Cortex of kidney (tissue), 1 donor: ENCODE results near the gene XRCC3.

ENCODE experiments used
- DNase-seq: peaks from one replicate; lab custom pipeline; 2025; lab: John Stamatoyannopoulos, UW

XRCC3 gene

GRCh38 chr14:103706551-103707328 is 8.5 kb downstream of the XRCC3 start:
- no peak for DNase-seq

- DNase-seq: no peak
Measured at GRCh38 chr14:103705504-103706284, 9.6 kb downstream of the XRCC3 start.

- DNase-seq: no peak
Measured at GRCh38 chr14:103705118-103705503, 10.1 kb downstream of the XRCC3 start.

GRCh38 chr14:103704708-103705107 is 10.5 kb downstream of the XRCC3 start:
- DNase-seq: no peak

GRCh38 chr14:103703433-103704385 is 11.5 kb downstream of the XRCC3 start:
- no peak for DNase-seq

GRCh38 chr14:103702497-103703432 is 12.5 kb downstream of the XRCC3 start:
- DNase-seq: no peak

- no peak for DNase-seq
Measured at GRCh38 chr14:103702095-103702494, 13.2 kb downstream of the XRCC3 start.

- no peak for DNase-seq
Measured at GRCh38 chr14:103700753-103701490, 14.3 kb downstream of the XRCC3 start.

- DNase-seq: no peak
Measured at GRCh38 chr14:103699901-103700752, 15.1 kb downstream of the XRCC3 start.

- DNase-seq: no peak
Measured at GRCh38 chr14:103699261-103699661, 16.0 kb downstream of the XRCC3 start.

- DNase-seq: no peak
Measured at GRCh38 chr14:103698380-103699260, 16.6 kb downstream of the XRCC3 start.

- no peak for DNase-seq
Measured at GRCh38 chr14:103697603-103698379, 17.5 kb downstream of the XRCC3 start.

- no peak for DNase-seq
Measured at GRCh38 chr14:103697206-103697602, 18.0 kb downstream of the XRCC3 start.

GRCh38 chr14:103696466-103697071 is 18.7 kb downstream of the XRCC3 start:
- no peak for DNase-seq

- no peak for DNase-seq
Measured at GRCh38 chr14:103696070-103696402, 19.2 kb downstream of the XRCC3 start.

GRCh38 chr14:103695296-103696069 is 19.8 kb downstream of the XRCC3 start:
- DNase-seq: no peak
